A204.1 (cell line): ENCODE results near the gene MEGF8.

Experiments used
- FAIRE-seq: peaks from 2 replicates; lab custom pipeline; 2012; peaks lifted over from hg19 to GRCh38; lab: Jason Lieb, UNC

MEGF8 gene

GRCh38 chr19:42287017-42287826 is 38.2 kb upstream of the MEGF8 start:
- FAIRE-seq, result no peak

GRCh38 chr19:42287827-42288107 is 37.7 kb upstream of the MEGF8 start:
- FAIRE-seq, result no peak

GRCh38 chr19:42288387-42288786 is 37.0 kb upstream of the MEGF8 start:
- no peak for FAIRE-seq

GRCh38 chr19:42288881-42289555 is 36.4 kb upstream of the MEGF8 start:
- FAIRE-seq, result no peak

GRCh38 chr19:42289556-42290041 is 35.8 kb upstream of the MEGF8 start:
- FAIRE-seq, result no peak

GRCh38 chr19:42290136-42290522 is 35.3 kb upstream of the MEGF8 start:
- no peak for FAIRE-seq

GRCh38 chr19:42290523-42291434 is 34.7 kb upstream of the MEGF8 start:
- FAIRE-seq, result no peak

GRCh38 chr19:42291435-42291810 is 34.0 kb upstream of the MEGF8 start:
- no peak for FAIRE-seq

GRCh38 chr19:42292042-42292960 is 33.1 kb upstream of the MEGF8 start:
- FAIRE-seq, result no peak

- no peak for FAIRE-seq
Observed at GRCh38 chr19:42292963-42293362, 32.5 kb upstream of the MEGF8 start.

GRCh38 chr19:42293540-42293939 is 31.9 kb upstream of the MEGF8 start:
- no peak for FAIRE-seq

- FAIRE-seq, result no peak
Observed at GRCh38 chr19:42293948-42294347, 31.5 kb upstream of the MEGF8 start.

- FAIRE-seq, result no peak
Observed at GRCh38 chr19:42294471-42295137, 30.8 kb upstream of the MEGF8 start.

GRCh38 chr19:42295342-42295741 is 30.1 kb upstream of the MEGF8 start:
- FAIRE-seq, result no peak

- no peak for FAIRE-seq
Observed at GRCh38 chr19:42295831-42296525, 29.5 kb upstream of the MEGF8 start.

GRCh38 chr19:42297039-42297438 is 28.4 kb upstream of the MEGF8 start:
- FAIRE-seq, result no peak

GRCh38 chr19:42301646-42302203 is 23.7 kb upstream of the MEGF8 start, which contains the start of gene PRR19:
PRR19 (plus strand) TSS chr19:42302132; CDS start chr19:42309585, 7,453 bp downstream.
- no peak for FAIRE-seq

- no peak for FAIRE-seq
Observed at GRCh38 chr19:42303101-42303464, 22.4 kb upstream of the MEGF8 start.

GRCh38 chr19:42303876-42304275 is 21.6 kb upstream of the MEGF8 start:
- FAIRE-seq, result no peak

- FAIRE-seq, result no peak
Observed at GRCh38 chr19:42306646-42307045, 18.8 kb upstream of the MEGF8 start.
